Cerebellar nuclear complex (tissue), 1 donor: ENCODE data around the gene PUDP.
"Not testable (repeated sequence)": the region's sequence is repeated elsewhere in the genome, so short reads cannot be mapped to it uniquely, and the experiment has no call there.

ENCODE experiments used
- DNase-seq, 2 experiments: peaks; one replicate each; lab custom pipeline; 2025; lab: John Stamatoyannopoulos, UW

The PUDP gene

GRCh38 chrX:7147978-7148854, at the start of gene PUDP:
PUDP (minus strand) TSS chrX:7148153; CDS start chrX:7148113, 40 bp downstream.
- peak in 1 of 2 experiments; percentile 51 for DNase-seq

GRCh38 chrX:7194606-7195005, 46.7 kb upstream of the PUDP start:
- no peak for DNase-seq

GRCh38 chrX:7192871-7193270, 44.9 kb upstream of the PUDP start:
- DNase-seq = no peak

GRCh38 chrX:7191681-7192110, 43.7 kb upstream of the PUDP start:
- DNase-seq = no peak

- no peak for DNase-seq
Observed at GRCh38 chrX:7190157-7190556, 42.2 kb upstream of the PUDP start.

- no peak for DNase-seq
Observed at GRCh38 chrX:7188672-7189071, 40.7 kb upstream of the PUDP start.

GRCh38 chrX:7184816-7185215, 36.9 kb upstream of the PUDP start:
- no peak for DNase-seq

- no peak for DNase-seq
Observed at GRCh38 chrX:7179446-7179845, 31.5 kb upstream of the PUDP start.

- not testable (repeated sequence) for DNase-seq
Observed at GRCh38 chrX:7178859-7179258, 30.9 kb upstream of the PUDP start.

- DNase-seq = no peak
Observed at GRCh38 chrX:7170898-7171297, 22.9 kb upstream of the PUDP start.

- no peak for DNase-seq
Observed at GRCh38 chrX:7169627-7170026, 21.7 kb upstream of the PUDP start.

GRCh38 chrX:7168371-7168770, 20.4 kb upstream of the PUDP start:
- no peak for DNase-seq

- no peak for DNase-seq
Observed at GRCh38 chrX:7164174-7164573, 16.2 kb upstream of the PUDP start.

GRCh38 chrX:7163146-7163677, 15.3 kb upstream of the PUDP start:
- DNase-seq = no peak

- DNase-seq = no peak
Observed at GRCh38 chrX:7159149-7159861, 11.4 kb upstream of the PUDP start.

GRCh38 chrX:7158468-7158990, 10.6 kb upstream of the PUDP start:
- no peak for DNase-seq

- DNase-seq = no peak
Observed at GRCh38 chrX:7156879-7157278, 8.9 kb upstream of the PUDP start.

GRCh38 chrX:7155163-7155562, 7.2 kb upstream of the PUDP start:
- DNase-seq = no peak

- no peak for DNase-seq
Observed at GRCh38 chrX:7154041-7154597, 6.2 kb upstream of the PUDP start.

- DNase-seq = no peak
Observed at GRCh38 chrX:7153231-7153630, 5.3 kb upstream of the PUDP start.

GRCh38 chrX:7149411-7149810, 1.5 kb upstream of the PUDP start:
- no peak for DNase-seq

- DNase-seq = peak in 1 of 2 experiments; percentile 36
Observed at GRCh38 chrX:7147413-7147977, 458 bp downstream of the PUDP start, which contains the start of gene STS. STS (plus strand) TSS chrX:7147712; CDS start chrX:7253200, 105,488 bp downstream.
